ENCODE results near the gene ERC2.

Gene ERC2

DNA sequence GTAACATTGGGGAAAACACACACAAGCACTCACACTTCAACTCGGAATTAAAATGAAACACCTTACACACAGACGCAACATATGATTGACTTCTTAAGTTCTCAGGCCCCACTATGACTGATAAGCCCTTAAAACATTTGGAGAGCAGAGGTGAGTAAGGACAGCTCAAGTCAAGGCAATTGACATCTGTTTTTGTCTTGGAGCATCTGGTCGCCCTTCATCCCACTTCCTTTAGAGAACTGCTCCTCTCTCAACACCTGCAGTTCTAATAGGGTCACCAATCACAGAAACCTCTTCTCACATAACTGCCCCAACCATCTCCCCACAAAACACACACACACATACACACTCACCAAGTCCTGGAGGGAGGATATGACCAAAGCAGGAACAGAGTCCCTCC, 43.4 kb downstream of the ERC2 start:
- no peak for DNase-seq (ENCODE audit: low spot score)

GRCh38 chr3:56424336-56424735, 43.9 kb downstream of the ERC2 start:
- no peak for DNase-seq (ENCODE audit: low spot score)

- DNase-seq (ENCODE audit: low spot score), result no peak
Measured at GRCh38 chr3:56423661-56424099, 44.6 kb downstream of the ERC2 start.

DNA sequence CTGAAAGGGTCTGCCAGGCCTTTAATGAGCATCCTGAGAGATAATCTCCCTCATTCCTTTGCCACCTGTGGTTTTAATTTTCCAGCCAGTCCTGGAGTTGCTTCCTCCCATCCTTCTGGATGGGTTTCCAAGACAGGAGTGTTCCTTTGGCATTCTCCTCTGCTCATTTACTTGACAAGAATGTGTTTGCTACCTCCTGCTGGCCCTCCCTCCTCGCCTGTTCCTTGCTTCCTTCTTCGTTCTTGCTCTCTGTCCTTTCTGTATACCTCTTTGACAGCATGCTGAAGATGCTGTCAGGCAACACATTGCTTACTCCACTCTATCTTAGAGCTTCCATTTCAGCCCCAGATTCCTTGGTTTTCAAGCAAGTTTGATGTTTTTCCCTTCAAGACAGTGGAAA, 46.0 kb downstream of the ERC2 start:
- DNase-seq (ENCODE audit: low spot score), result no peak

DNA sequence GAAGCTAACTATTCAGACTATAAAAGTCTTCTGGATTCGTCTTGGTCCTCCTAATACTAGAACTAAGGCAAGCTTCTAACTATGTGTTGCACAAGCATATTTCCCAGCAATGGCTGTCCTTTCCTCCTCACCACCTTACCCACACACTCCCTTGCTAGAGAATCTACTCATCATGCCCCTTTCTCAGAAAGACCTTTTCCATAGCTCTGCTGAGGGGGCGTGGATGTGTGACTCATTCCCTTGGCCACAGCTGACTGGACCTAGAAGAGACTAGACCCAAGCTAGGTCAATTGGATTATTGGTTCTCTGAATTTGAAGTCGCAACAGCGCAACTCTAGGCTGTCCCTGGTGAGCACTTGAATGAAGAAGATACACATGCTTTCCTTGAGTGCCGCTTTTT, 47.1 kb downstream of the ERC2 start:
- no peak for DNase-seq (ENCODE audit: low spot score)

GRCh38 chr3:56415652-56416051, 52.6 kb downstream of the ERC2 start:
- no peak for DNase-seq (ENCODE audit: low spot score)

- DNase-seq (ENCODE audit: low spot score), result no peak
Measured at GRCh38 chr3:56413911-56414310, 54.4 kb downstream of the ERC2 start.

DNA sequence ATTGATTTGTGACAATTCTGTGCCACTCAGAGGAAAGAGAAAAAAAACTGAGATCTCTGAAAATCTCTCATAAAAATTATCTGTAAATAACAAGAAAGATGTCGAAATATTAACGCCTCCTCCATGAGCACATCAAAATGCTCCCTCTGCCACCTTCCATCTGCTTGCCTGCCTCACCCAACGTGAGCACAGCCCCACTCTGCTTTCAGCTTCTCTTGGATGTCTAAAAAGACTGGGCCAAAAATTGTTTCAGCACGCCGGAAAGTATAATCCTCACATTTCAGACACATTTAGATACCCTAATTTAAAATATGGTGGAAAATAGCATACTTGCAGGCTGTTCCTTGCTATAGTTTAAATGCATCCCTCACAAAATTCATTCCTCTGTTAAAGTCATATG, 57.1 kb downstream of the ERC2 start:
- no peak for DNase-seq (ENCODE audit: low spot score)

DNA sequence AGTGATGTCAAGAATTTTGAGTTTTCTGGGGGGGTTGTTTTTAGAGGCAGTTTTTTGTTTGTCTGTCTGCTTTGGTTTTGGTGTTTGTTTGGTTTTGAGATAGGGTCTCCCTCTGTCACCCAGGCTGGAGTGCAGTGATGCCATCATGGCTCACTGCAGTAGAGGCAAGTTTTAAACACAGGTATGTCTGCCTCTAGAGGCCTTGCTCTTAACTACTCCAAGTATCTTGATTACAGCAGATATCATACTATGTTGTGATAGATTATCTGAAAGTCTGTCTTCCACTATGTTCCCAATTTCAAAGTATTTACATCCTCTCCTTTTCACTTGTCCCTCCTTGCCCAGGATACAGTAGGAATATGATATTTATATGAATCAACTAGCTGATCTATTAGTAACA, 57.7 kb downstream of the ERC2 start:
- no peak for DNase-seq (ENCODE audit: low spot score)

GRCh38 chr3:56409790-56410189, 58.5 kb downstream of the ERC2 start:
- no peak for DNase-seq (ENCODE audit: low spot score)

DNA sequence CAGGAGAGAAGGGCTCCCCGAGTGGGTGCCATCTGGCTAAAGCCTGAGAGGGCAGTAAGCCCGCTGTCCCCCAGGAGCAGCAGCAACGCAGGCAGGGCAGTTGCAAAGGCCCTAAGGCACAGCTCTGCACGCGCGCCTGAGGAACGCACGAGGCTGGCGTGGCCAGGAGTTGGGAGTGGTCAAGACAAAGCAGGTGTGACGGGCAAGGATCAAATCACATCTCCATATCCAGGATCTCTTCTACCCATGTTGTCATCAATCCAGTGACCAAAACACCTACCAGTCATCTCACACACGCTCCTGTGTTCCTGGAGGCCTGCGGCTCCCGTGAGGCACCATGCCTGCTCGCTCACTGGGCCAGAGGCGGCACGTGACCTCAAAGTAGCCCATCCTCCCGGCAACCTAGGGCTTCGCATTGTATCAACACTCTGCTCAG, 59.5 kb downstream of the ERC2 start:
- DNase-seq (ENCODE audit: low spot score), result no peak

GRCh38 chr3:56406826-56407515, 61.3 kb downstream of the ERC2 start:
- DNase-seq (ENCODE audit: low spot score), result no peak

DNA sequence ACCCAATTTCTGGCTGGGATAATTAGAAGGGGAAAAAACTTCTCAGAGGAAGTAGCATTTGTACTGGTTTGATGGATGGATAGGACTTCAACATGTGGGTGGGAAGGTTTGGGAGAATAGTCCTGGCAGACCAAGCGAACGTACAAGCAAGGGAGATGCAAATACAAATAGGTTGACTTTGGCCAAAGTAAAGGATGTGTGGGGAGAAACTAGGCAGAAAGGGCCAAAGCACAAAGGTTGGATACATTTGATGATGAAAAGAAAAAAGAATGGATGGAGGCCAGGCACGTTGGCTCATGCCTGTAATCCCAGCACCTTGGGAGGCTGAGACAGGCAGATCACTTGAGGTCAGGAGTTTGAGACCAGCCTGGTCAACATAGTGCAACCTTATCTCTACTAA, 63.4 kb downstream of the ERC2 start:
- no peak for DNase-seq (ENCODE audit: low spot score)

DNA sequence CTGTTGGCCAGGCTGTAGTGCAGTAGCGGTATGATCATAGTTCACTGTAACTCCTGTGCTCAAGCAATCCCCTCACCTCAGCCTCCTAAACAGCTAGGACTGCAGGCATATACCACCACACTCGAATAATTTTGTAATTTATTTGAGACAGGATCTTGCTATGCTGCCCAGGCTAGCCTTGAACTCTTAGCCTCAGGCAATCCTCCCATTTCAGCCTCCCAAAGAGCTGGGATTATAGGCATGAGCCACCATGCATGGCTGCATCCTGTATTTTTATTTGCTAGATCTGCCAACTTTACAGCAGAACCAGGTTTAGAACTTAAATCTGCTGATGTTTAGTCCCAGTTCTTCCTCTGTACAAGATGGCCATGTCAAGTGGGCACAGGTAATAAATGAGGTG, 69.6 kb downstream of the ERC2 start:
- no peak for DNase-seq (ENCODE audit: low spot score)

DNA sequence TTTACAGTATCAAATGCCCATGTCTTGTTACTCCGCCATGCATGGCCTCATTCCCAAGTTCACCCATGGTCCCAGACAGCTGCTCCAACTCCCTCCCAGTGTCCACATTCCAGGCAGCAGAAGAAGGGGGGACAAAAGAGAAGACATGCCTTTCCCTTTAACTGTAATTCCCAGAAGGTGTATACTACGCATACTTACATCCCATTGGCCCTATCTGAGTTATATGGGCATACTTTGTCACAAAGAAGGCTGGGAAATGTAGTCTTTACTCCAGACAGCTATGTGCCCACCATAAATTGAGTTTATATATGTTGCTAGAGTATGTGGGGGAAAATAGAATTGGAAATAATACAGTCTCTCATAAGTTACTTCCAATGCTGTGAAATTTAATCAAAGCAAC, 70.5 kb downstream of the ERC2 start:
- DNase-seq (ENCODE audit: low spot score), result no peak

DNA sequence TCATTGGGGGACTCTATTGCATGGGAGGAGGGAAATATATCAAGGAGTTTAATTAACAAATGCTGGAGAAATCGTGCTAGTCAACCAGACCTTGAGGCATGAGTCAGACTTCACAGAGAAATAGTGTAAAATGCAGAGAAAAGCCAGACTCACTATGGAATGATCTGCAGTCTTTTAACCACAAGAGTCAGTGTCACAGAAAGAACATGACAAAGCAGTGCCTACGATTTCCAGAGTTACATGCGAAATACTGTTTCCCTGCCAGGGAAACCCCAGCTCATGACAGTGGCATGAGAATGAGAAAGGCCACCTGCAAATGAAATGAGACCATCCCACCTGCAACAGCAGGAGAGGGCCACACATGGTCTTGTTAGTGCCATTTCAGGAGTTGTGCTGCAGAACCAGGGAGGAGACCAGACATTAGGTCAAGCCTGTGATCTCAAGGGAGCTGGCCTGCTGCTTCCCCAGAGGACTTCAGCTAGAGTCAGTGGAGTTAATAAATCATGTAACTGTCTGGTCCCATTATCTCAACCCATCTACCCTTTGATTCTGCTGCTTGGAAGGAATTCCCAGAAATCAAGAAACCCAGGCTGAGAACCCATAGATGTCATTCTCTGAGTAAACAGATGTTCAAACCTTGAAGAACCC, 79.0 kb downstream of the ERC2 start:
- no peak for DNase-seq (ENCODE audit: low spot score)

GRCh38 chr3:56383092-56383491, 85.2 kb downstream of the ERC2 start:
- DNase-seq (ENCODE audit: low spot score), result no peak

DNA sequence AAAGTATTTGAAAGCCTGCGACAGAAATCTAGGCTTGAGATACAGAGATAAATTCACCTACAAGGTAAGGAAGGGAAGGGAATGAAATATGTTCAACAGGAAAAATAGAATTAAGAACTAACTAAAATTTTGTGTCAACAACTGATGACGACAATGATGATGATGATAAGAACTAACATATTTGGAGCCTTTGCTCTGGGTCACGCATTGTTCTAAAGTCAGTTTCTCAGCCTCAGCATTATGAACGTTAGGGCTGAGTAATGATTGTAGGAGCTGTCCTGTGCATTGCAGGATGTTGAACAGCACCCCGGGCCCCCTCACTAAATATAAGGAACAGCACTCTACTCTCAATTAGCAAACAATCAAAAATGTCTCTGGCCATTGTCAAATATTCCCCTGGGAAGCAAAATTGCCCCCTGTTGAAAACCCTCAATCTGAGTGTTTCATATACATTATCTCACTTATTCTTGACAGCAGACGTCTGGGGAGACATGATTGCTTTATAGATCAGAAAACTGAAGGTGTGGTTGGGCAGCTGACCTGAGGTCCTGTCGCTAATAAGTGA, 88.5 kb downstream of the ERC2 start:
- DNase-seq (ENCODE audit: low spot score), result no peak

GRCh38 chr3:56375654-56376053, 92.6 kb downstream of the ERC2 start:
- DNase-seq (ENCODE audit: low spot score), result no peak

GRCh38 chr3:56373386-56373785, 94.9 kb downstream of the ERC2 start:
- DNase-seq (ENCODE audit: low spot score), result no peak

- DNase-seq (ENCODE audit: low spot score), result no peak
Measured at GRCh38 chr3:56370991-56371775, 97.1 kb downstream of the ERC2 start.

DNA sequence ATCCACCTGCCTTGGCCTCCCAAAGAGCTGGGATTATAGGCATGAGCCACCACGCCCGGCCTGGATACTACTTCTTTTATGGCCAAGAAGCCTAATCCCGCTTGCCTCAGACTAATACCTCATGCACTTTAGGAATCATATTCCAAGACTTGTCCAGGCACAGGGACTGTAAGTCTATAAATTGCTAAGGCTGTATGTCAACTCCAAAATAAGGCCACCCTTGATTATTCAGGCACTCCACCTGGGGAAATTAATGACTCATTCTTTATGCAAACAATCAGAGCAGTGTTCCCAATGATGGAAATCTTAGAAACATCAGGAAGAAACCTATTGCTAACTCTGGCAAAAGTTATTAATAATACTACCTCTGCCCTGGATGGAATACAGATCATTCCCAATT, 98.4 kb downstream of the ERC2 start:
- DNase-seq (ENCODE audit: low spot score), result no peak

- DNase-seq (ENCODE audit: low spot score), result no peak
Measured at GRCh38 chr3:56368846-56369245, 99.4 kb downstream of the ERC2 start.

Data from AG08396 (cell line).